BE2C (cell line): ENCODE data around the gene ITGA7. TPM values are rescaled to one million over a fixed set of nuclear protein-coding genes. Genes with fewer than 3 reads are reported as not detected.

Experiments used
- DNase-seq: peaks from one replicate; pipeline ENCODE4 v3.0.0-alpha.2; 2020
- H3K27me3 ChIP-seq: fragments of 250-450 bp; sonication (Bioruptor Pico); 2 replicates; pipeline ENCODE4 v1.5.1; 2020; ENCODE audit warnings: mild to moderate bottlenecking
- H3K36me3 ChIP-seq: fragments of 250-450 bp; sonication (Bioruptor Pico); 2 replicates; pipeline ENCODE4 v1.5.1; 2020; ENCODE audit warnings: mild to moderate bottlenecking
- H3K4me1 ChIP-seq: fragments of 250-450 bp; sonication (Bioruptor Pico); 2 replicates; pipeline ENCODE4 v1.5.1; 2020
- H3K4me3 ChIP-seq: 2 replicates; pipeline ENCODE4 v1.5.1; 2011; ENCODE audit warnings: low read depth, low read length
- H3K9me3 ChIP-seq: fragments of 250-450 bp; sonication (Bioruptor Pico); 2 replicates; pipeline ENCODE4 v1.5.1; 2020
- polyA plus RNA-seq: library from polyadenylated mRNA; unstranded; fragments of >200 nt; gene quantifications from one replicate; pipeline ENCODE4 v1.2.1, GENCODE V29; 2012; ENCODE audit warnings: low read depth, missing spikeins; ENCODE audit not compliant: insufficient read length, insufficient read depth
- TF ChIP-seq, protein P1 (sequence below): IDR thresholded peaks from 2 replicates; pipeline ENCODE4 v1.5.1; 2012; ENCODE audit warnings: mild to moderate bottlenecking, low read depth, low read length

ITGA7 gene, protein sequence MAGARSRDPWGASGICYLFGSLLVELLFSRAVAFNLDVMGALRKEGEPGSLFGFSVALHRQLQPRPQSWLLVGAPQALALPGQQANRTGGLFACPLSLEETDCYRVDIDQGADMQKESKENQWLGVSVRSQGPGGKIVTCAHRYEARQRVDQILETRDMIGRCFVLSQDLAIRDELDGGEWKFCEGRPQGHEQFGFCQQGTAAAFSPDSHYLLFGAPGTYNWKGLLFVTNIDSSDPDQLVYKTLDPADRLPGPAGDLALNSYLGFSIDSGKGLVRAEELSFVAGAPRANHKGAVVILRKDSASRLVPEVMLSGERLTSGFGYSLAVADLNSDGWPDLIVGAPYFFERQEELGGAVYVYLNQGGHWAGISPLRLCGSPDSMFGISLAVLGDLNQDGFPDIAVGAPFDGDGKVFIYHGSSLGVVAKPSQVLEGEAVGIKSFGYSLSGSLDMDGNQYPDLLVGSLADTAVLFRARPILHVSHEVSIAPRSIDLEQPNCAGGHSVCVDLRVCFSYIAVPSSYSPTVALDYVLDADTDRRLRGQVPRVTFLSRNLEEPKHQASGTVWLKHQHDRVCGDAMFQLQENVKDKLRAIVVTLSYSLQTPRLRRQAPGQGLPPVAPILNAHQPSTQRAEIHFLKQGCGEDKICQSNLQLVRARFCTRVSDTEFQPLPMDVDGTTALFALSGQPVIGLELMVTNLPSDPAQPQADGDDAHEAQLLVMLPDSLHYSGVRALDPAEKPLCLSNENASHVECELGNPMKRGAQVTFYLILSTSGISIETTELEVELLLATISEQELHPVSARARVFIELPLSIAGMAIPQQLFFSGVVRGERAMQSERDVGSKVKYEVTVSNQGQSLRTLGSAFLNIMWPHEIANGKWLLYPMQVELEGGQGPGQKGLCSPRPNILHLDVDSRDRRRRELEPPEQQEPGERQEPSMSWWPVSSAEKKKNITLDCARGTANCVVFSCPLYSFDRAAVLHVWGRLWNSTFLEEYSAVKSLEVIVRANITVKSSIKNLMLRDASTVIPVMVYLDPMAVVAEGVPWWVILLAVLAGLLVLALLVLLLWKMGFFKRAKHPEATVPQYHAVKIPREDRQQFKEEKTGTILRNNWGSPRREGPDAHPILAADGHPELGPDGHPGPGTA
- 3.1 TPM for polyA plus RNA-seq

DNA sequence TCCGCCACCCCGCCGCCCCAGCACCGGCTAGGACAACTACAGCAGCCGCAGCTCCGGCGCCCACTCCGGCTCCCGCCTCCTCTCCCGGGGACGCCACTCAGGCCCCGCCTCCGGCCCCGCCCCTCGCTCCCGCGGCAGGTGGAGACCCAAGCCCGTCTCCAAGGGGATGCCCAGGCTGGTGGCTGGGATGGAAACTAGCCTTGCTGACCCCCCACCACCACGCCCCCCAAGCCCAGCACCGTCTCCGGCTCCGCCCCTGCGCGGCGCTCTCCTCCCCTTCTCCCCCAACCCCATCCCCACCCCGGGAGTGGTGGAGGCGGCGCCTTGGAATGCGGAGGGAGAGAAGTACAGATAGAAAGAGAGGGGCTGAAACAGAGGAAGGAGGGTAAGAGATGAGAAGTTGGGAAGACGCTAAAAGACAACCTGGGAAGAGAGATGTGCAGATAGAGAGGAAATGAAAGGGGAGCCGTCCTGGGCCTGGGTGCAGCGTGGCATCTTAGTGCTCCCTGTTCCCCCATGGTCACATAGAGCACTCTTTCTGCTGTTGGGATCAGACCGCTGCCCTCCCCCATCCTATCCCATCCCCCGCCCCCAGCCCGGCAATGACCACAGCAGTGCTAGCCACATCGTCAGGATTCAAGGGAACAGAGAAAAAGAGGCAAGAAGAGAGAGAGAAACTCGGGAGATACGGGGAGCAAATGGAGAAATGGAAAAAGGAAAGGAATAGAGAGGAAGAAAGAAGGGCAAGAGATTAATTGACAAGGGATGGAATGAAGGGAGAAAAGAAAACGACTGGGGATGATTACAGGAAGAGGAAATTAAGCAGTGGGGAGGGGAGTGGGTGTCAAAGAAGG, at the start of gene ITGA7:
ITGA7 (minus strand) TSS at position 64 of the 854 bp plus-strand sequence. CDS start 222 bp downstream, outside the sequence.
- TF ChIP-seq, protein P1, sequence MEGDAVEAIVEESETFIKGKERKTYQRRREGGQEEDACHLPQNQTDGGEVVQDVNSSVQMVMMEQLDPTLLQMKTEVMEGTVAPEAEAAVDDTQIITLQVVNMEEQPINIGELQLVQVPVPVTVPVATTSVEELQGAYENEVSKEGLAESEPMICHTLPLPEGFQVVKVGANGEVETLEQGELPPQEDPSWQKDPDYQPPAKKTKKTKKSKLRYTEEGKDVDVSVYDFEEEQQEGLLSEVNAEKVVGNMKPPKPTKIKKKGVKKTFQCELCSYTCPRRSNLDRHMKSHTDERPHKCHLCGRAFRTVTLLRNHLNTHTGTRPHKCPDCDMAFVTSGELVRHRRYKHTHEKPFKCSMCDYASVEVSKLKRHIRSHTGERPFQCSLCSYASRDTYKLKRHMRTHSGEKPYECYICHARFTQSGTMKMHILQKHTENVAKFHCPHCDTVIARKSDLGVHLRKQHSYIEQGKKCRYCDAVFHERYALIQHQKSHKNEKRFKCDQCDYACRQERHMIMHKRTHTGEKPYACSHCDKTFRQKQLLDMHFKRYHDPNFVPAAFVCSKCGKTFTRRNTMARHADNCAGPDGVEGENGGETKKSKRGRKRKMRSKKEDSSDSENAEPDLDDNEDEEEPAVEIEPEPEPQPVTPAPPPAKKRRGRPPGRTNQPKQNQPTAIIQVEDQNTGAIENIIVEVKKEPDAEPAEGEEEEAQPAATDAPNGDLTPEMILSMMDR = no peak
- Histone ChIP-seq H3K9me3 (no peaks in the 10 kb centered on the region), H3K4me3 (peak within 1 kb of the TSS; percentile 48), H3K27me3 (peaks cover 63% of the 10 kb centered on the region), H3K4me1 (no peaks in the 10 kb centered on the region), H3K36me3 (no peaks in the 10 kb centered on the region)
- peak; percentile 78 for DNase-seq

DNA sequence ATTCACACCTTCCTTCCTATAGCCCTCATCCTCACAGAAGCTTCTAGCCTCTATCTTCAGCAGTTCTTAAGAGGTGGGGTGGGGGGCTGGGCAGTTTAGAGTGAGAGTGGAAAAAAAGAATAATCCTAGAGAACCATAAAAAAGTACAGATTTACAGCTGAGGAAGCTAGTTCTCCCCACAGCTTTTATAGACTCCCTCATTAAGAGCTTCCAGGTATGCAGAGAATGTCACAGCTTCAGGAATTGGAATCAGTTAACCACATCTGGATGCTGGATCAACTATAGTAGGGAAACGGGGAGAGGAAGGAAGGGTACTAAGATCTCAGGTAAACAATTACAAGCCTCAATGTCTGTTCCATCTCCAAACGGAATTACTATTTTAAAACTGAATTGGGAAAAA, 47.5 kb upstream of the ITGA7 start:
- H3K36me3 ChIP-seq = peaks cover 90% of the 10 kb centered on the region
- no peak overlapping the region for H3K4me3 ChIP-seq
- TF ChIP-seq, protein P1 = no peak
- H3K27me3 ChIP-seq = no peaks in the 10 kb centered on the region
- H3K9me3 ChIP-seq = no peaks in the 10 kb centered on the region
- DNase-seq = no peak
- no peaks in the 10 kb centered on the region for H3K4me1 ChIP-seq

DNA sequence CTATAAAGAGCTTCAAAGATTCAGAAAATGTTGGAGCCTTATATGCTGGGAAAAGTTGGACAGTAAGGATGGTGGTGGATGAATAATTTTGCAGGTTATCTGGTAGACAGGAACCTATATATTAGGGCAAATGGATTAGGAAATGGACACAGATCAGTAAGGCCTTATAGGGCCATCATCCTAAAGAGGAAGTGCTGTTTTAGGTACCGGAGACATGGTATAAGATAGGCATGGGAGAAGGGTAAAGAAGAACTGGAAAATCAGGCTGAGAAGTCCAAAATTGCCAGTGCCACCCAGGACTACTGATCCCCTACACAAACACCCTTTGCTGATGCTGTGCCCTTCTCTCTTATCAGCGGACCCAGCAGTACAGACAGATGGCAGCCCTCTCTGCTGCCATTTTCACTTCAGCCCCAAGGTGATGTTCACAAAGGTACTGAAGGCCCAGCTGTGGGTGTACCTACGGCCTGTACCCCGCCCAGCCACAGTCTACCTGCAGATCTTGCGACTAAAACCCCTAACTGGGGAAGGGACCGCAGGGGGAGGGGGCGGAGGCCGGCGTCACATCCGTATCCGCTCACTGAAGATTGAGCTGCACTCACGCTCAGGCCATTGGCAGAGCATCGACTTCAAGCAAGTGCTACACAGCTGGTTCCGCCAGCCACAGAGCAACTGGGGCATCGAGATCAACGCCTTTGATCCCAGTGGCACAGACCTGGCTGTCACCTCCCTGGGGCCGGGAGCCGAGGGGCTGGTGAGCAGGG, 40.7 kb upstream of the ITGA7 start:
- no peak for DNase-seq
- Histone ChIP-seq H3K4me1 (peaks cover 14% of the 10 kb centered on the region), H3K36me3 (peaks cover 61% of the 10 kb centered on the region), H3K9me3 (no peaks in the 10 kb centered on the region), H3K27me3 (no peaks in the 10 kb centered on the region), H3K4me3 (no peak overlapping the region)
- TF ChIP-seq, protein P1 = no peak

DNA sequence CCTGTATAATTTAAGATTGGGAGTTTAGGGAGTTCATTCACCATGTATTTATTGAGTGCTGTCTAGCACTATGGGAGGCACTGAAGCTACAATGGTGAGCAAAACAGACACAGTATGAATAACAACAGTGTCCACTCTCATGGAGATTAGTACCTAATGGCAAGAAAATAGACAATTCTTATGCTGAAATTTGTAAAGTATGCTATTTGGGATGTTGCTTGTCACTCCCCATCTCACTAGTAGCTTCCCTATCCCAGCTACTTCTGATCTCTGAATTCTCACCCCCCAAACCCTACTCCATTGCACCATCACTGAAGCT, 39.2 kb upstream of the ITGA7 start:
- Histone ChIP-seq H3K9me3 (no peaks in the 10 kb centered on the region), H3K27me3 (no peaks in the 10 kb centered on the region), H3K4me1 (peaks cover 20% of the 10 kb centered on the region), H3K4me3 (no peak overlapping the region), H3K36me3 (peaks cover 48% of the 10 kb centered on the region)
- TF ChIP-seq, protein P1 = no peak
- DNase-seq = no peak

DNA sequence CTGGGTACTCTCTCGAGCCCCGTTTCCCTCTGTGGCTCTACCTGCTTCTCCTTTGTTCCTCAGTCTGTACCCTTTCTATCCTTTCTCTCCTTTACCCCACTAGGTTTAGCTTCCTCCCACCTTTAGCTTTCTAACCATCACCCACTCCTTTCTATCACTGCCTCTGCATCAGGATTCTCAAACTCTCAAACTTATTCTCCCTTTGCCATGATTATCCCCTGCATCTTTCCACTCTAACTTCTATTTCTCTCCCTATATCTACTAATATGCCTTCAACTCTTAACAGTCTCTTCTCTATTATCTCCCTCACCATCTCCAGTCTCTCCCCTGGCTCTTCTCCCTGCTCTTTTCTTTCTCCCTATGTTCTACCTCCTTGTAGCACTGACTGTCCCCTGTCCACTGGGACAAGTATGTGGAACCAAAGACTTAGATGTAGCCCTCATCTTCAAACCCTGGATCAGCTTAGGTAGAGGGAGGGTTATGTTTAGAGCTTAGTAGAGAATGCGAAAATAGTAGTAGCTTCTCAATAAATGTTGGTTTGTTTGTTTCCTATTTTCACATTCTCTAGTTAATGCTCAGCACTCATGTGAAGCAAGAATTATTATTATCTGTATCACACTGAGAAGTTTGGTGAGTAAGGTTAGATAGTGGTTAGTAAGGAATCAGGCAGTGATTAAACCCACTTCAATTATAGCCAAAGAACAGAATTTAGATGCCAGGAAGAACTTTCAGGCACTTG, 38.6 kb upstream of the ITGA7 start:
- no peak for DNase-seq
- Histone ChIP-seq H3K4me1 (peaks cover 20% of the 10 kb centered on the region), H3K27me3 (no peaks in the 10 kb centered on the region), H3K9me3 (no peaks in the 10 kb centered on the region), H3K4me3 (peak overlapping the region; percentile 96), H3K36me3 (peaks cover 42% of the 10 kb centered on the region)
- TF ChIP-seq, protein P1 = no peak
